OCI-LY1 (cell line): ENCODE results near the gene TIAM1.
A peak's percentile ranks its signal among the peaks of the same experiment; 100 is the strongest.

Experiments
- H2AFZ ChIP-seq: fragments of 200-600 bp; sonication (generic), shearing (Covaris generic); 2 replicates; pipeline ENCODE4 v1.6.0; 2014; ENCODE audit warnings: antibody characterized with exemption, mild to moderate bottlenecking, low read length
- H3F3A ChIP-seq: fragments of 200-600 bp; sonication (generic), shearing (Covaris generic); 2 replicates; pipeline ENCODE4 v1.6.0; 2014; ENCODE audit warnings: mild to moderate bottlenecking, antibody characterized with exemption, low read length, moderate library complexity; ENCODE audit not compliant: insufficient read depth
- H3K27ac ChIP-seq: fragments of 200-600 bp; sonication (generic); 2 replicates; pipeline ENCODE4 v1.5.1; 2014; ENCODE audit warnings: low read length, mixed run types, mild to moderate bottlenecking, low read depth; ENCODE audit not compliant: poor library complexity, severe bottlenecking
- H3K27me3 ChIP-seq: fragments of 200-600 bp; sonication (generic); 2 replicates; pipeline ENCODE4 v1.6.0; 2014; ENCODE audit warnings: antibody characterized with exemption, mild to moderate bottlenecking, low read length, moderate library complexity; ENCODE audit not compliant: insufficient read depth
- H3K36me3 ChIP-seq: fragments of 200-600 bp; sonication (generic); 2 replicates; pipeline ENCODE4 v1.6.1; 2014; ENCODE audit warnings: mild to moderate bottlenecking, antibody characterized with exemption, low read length, moderate library complexity, mixed read lengths; ENCODE audit not compliant: insufficient read depth
- H3K4me1 ChIP-seq: fragments of 200-600 bp; sonication (generic); 2 replicates; pipeline ENCODE4 v1.5.1; 2014; ENCODE audit warnings: mild to moderate bottlenecking, low read length, moderate library complexity; ENCODE audit not compliant: insufficient read depth, severe bottlenecking
- H3K4me2 ChIP-seq: fragments of 200-600 bp; sonication (generic), shearing (Covaris generic); 2 replicates; pipeline ENCODE4 v1.6.1; 2014; ENCODE audit warnings: low read length
- H3K4me3 ChIP-seq: fragments of 200-600 bp; sonication (generic); 2 replicates; pipeline ENCODE4 v1.5.1; 2014; ENCODE audit warnings: low read length, low read depth, mild to moderate bottlenecking, mixed read lengths; ENCODE audit not compliant: poor library complexity, severe bottlenecking
- H3K79me2 ChIP-seq: fragments of 200-600 bp; shearing (Covaris generic); 2 replicates; pipeline ENCODE4 v1.6.1; 2016; ENCODE audit warnings: mixed run types, low read length, mixed read lengths; ENCODE audit not compliant: insufficient read depth
- H3K9ac ChIP-seq: fragments of 200-600 bp; sonication (generic), shearing (Covaris generic); 2 replicates; pipeline ENCODE4 v1.6.1; 2014; ENCODE audit warnings: mild to moderate bottlenecking, low read length, mixed read lengths
- H3K9me2 ChIP-seq: fragments of 200-600 bp; sonication (generic), shearing (Covaris generic); 2 replicates; pipeline ENCODE4 v1.6.1; 2014; ENCODE audit warnings: low read depth, mild to moderate bottlenecking, low read length, mixed read lengths
- H3K9me3 ChIP-seq: fragments of 200-600 bp; shearing (Covaris generic); 2 replicates; pipeline ENCODE4 v1.6.1; 2014; ENCODE audit warnings: low read length, mixed read lengths
- H4K20me1 ChIP-seq: fragments of 200-600 bp; sonication (generic), shearing (Covaris generic); 2 replicates; pipeline ENCODE4 v1.6.0; 2016; ENCODE audit warnings: mild to moderate bottlenecking, low read length; ENCODE audit not compliant: insufficient read depth
- EZH2 ChIP-seq: fragments of 200-600 bp; sonication (generic), shearing (Covaris generic); IDR thresholded peaks from 2 replicates; pipeline ENCODE4 v1.8.0; 2017; ENCODE audit warnings: borderline replicate concordance, mixed run types, mild to moderate bottlenecking, antibody characterized with exemption, low read length, moderate library complexity, mixed read lengths
- TF ChIP-seq, protein P1 (sequence below): fragments of 200-600 bp; sonication (generic), shearing (Covaris generic); IDR thresholded peaks from 2 replicates; pipeline ENCODE4 v1.5.1; 2017; ENCODE audit warnings: mild to moderate bottlenecking, antibody characterized with exemption, low read length, moderate library complexity, mixed read lengths

Gene TIAM1

DNA sequence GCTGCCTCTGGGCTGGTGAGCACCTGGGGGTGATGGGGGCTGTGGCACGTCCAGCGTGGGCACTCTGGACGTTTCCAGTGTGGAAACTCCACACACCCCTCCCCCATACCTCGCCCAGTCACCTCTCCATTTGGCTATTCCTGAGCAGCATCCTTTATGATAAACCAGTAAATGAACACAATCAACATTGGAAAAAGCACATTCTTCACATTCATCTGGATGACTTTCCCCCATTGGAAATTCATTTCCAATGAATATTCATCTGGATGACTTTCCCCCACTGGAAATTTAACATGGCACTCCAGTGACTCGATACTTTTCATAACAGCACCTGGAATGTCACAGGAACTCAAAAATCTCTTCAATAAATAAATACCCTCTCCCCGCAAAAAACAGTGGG is 201.0 kb downstream of the TIAM1 start:
- no peaks in the 10 kb centered on the region for H3K27me3 ChIP-seq
- no peaks in the 10 kb centered on the region for H3K79me2 ChIP-seq
- no peaks in the 10 kb centered on the region for H4K20me1 ChIP-seq
- no peaks in the 10 kb centered on the region for H3F3A ChIP-seq
- H3K9me2 ChIP-seq = no peaks in the 10 kb centered on the region
- peaks cover 27% of the 10 kb centered on the region for H3K4me1 ChIP-seq
- no peaks in the 10 kb centered on the region for H3K36me3 ChIP-seq
- no peak overlapping the region for H3K4me3 ChIP-seq
- no peak for TF ChIP-seq EZH2
- H3K9ac ChIP-seq = no peak overlapping the region
- H3K27ac ChIP-seq = no peak overlapping the region
- no peak overlapping the region for H3K4me2 ChIP-seq
- H3K9me3 ChIP-seq = no peaks in the 10 kb centered on the region
- H2AFZ ChIP-seq = no peak overlapping the region

DNA sequence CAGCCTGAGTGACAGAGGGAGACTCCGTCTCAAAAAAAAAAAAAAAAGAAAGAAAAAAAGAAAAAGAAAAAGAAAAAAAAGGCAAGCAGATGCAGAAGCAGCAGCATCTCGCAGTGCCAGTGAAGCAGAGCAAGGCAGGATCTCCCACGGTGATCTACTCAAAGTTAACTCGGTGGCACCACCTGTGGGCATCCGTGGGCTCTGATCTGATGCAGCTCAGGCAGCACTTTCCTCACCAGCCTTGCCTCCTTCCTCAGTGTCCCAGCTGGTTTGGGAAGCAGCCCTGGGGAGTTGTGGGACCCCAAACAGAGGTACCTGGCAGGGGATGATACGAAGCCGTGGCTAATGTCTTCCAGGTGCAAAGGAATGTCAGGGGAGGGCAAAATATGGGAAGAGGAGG is 201.5 kb downstream of the TIAM1 start:
- H3K36me3 ChIP-seq = no peaks in the 10 kb centered on the region
- no peaks in the 10 kb centered on the region for H4K20me1 ChIP-seq
- H3K9me2 ChIP-seq = no peaks in the 10 kb centered on the region
- H3K9me3 ChIP-seq = no peaks in the 10 kb centered on the region
- H3K79me2 ChIP-seq = no peaks in the 10 kb centered on the region
- no peak overlapping the region for H3K4me2 ChIP-seq
- no peak overlapping the region for H3K27ac ChIP-seq
- H3K4me1 ChIP-seq = peaks cover 28% of the 10 kb centered on the region
- H3K27me3 ChIP-seq = no peaks in the 10 kb centered on the region
- TF ChIP-seq EZH2 = no peak
- TF ChIP-seq, protein P1, sequence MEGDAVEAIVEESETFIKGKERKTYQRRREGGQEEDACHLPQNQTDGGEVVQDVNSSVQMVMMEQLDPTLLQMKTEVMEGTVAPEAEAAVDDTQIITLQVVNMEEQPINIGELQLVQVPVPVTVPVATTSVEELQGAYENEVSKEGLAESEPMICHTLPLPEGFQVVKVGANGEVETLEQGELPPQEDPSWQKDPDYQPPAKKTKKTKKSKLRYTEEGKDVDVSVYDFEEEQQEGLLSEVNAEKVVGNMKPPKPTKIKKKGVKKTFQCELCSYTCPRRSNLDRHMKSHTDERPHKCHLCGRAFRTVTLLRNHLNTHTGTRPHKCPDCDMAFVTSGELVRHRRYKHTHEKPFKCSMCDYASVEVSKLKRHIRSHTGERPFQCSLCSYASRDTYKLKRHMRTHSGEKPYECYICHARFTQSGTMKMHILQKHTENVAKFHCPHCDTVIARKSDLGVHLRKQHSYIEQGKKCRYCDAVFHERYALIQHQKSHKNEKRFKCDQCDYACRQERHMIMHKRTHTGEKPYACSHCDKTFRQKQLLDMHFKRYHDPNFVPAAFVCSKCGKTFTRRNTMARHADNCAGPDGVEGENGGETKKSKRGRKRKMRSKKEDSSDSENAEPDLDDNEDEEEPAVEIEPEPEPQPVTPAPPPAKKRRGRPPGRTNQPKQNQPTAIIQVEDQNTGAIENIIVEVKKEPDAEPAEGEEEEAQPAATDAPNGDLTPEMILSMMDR = peak; percentile 47
- no peak overlapping the region for H2AFZ ChIP-seq
- no peaks in the 10 kb centered on the region for H3F3A ChIP-seq
- no peak overlapping the region for H3K4me3 ChIP-seq
- no peak overlapping the region for H3K9ac ChIP-seq

DNA sequence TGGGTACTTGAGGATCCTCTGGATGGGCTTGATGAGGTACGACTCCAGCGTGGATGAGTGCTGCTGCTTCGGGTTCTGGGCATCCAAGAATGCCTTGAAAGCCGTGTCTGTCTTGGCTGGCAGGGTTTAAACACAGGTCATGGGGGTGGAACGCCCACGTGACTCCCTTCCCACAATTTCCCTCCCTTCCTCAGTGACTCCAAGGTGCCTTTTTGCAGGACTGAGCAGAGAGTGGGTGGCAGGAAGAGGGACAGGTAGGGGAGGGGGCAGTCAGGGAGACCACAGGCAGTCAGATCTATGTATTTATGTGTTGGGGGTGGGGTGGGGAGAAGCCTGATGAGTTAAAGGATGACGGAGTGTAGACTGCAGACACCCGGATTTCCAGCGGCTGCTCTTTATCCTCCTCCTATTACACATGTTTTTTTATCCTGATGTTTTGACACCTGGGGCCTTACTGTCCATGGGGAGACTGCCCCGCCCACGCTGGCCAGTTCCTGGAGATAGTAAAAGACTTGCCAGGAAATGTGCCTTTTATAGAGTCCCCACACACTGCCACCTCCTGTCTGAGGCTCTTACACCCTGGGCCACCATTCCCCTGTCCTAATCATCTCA is 202.6 kb downstream of the TIAM1 start:
- Histone ChIP-seq H3K4me2 (no peak overlapping the region), H3K9ac (no peak overlapping the region), H3K27ac (peak overlapping the region; percentile 7), H2AFZ (no peak overlapping the region), H3K79me2 (no peaks in the 10 kb centered on the region), H4K20me1 (no peaks in the 10 kb centered on the region), H3K4me3 (no peak overlapping the region), H3K9me3 (no peaks in the 10 kb centered on the region), H3K4me1 (peaks cover 39% of the 10 kb centered on the region), H3F3A (no peaks in the 10 kb centered on the region), H3K9me2 (no peaks in the 10 kb centered on the region), H3K36me3 (no peaks in the 10 kb centered on the region), H3K27me3 (no peaks in the 10 kb centered on the region)
- no peak for TF ChIP-seq EZH2
- TF ChIP-seq, protein P1 = peak; percentile 9; the same call in 1 of the 2 replicates

DNA sequence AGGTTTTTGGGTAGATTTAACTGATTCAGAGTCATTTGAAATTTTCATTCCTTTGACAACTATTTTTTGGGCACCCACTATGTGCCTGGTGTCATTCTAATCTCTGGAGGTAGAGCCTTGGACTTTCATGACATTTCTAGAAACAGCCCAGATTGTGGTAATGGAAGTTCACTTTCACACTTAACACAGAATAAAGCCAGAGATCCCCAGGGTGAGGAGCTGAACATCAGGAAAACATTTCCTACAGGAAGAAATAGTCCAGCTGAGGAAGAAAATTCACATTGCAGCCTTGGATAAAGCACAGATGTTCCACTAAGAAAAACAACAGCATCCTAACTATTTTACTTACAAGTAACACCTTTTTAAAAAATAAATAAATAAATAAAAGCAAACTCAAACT is 203.4 kb downstream of the TIAM1 start:
- H3K9me3 ChIP-seq = no peaks in the 10 kb centered on the region
- H3K27ac ChIP-seq = peak overlapping the region; percentile 62
- no peak overlapping the region for H3K4me3 ChIP-seq
- no peaks in the 10 kb centered on the region for H3K79me2 ChIP-seq
- H3K27me3 ChIP-seq = no peaks in the 10 kb centered on the region
- H4K20me1 ChIP-seq = no peaks in the 10 kb centered on the region
- no peak overlapping the region for H3K9ac ChIP-seq
- H2AFZ ChIP-seq = no peak overlapping the region
- H3K4me2 ChIP-seq = no peak overlapping the region
- no peaks in the 10 kb centered on the region for H3K36me3 ChIP-seq
- peaks cover 47% of the 10 kb centered on the region for H3K4me1 ChIP-seq
- H3F3A ChIP-seq = no peaks in the 10 kb centered on the region
- TF ChIP-seq EZH2 = no peak
- TF ChIP-seq, protein P1 = no peak
- no peaks in the 10 kb centered on the region for H3K9me2 ChIP-seq
